ENCODE results near the gene OR52D1. TPM values are rescaled to one million over a fixed set of nuclear protein-coding genes. Genes with fewer than 3 reads are reported as not detected.

The OR52D1 gene
- total RNA-seq, 6 experiments from 2014 or later: not detected

DNA sequence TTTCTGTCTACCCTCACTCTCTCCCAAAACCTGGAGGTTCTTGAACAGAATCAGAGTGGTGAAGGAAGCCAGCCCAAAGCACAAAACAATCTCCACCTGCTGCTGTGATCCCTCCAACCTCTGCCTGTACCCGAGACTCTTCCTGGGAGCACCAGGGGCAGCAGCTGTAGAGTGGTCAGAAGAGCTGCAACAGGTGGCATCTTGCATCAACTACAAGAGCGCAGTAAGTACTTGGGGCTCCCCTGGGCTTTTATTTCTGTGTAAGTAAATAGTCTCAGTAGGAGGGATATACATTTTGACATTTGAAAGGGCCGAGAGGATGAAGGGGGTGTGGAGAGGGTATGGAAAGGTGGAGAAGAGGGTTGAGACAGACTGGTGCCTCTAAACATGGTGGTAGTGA lies 36.3 kb downstream of the OR52D1 start:
- intact Hi-C loops (cut with DNase I): no loop called here
- H3K4me3 ChIP-seq: no peak overlapping the region
- ATAC-seq (no peak), DNase-seq (no peak)
- no peaks in the 10 kb centered on the region for H3K9me3 ChIP-seq
- H3K27ac ChIP-seq: no peak overlapping the region
- TF ChIP-seq, protein P1, sequence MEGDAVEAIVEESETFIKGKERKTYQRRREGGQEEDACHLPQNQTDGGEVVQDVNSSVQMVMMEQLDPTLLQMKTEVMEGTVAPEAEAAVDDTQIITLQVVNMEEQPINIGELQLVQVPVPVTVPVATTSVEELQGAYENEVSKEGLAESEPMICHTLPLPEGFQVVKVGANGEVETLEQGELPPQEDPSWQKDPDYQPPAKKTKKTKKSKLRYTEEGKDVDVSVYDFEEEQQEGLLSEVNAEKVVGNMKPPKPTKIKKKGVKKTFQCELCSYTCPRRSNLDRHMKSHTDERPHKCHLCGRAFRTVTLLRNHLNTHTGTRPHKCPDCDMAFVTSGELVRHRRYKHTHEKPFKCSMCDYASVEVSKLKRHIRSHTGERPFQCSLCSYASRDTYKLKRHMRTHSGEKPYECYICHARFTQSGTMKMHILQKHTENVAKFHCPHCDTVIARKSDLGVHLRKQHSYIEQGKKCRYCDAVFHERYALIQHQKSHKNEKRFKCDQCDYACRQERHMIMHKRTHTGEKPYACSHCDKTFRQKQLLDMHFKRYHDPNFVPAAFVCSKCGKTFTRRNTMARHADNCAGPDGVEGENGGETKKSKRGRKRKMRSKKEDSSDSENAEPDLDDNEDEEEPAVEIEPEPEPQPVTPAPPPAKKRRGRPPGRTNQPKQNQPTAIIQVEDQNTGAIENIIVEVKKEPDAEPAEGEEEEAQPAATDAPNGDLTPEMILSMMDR (IDR thresholded peaks at IDR 0.05): no peak
- TF ChIP-seq POLR2A (IDR thresholded peaks at IDR 0.05): no peak
- WGBS (ENCODE audit: insufficient coverage, low coverage, low lambda C conversion rate, missing lambda C conversion rate): 60% methylated on average over 3 of the region's 3 CpGs
- no peaks in the 10 kb centered on the region for H3K36me3 ChIP-seq
- no peaks in the 10 kb centered on the region for H3K27me3 ChIP-seq
- no peaks in the 10 kb centered on the region for H3K4me1 ChIP-seq

- intact Hi-C loops (cut with DNase I): no loop called here
- Histone ChIP-seq H3K27ac (no peak overlapping the region), H3K9me3 (no peaks in the 10 kb centered on the region), H3K36me3 (no peaks in the 10 kb centered on the region), H3K4me3 (no peak overlapping the region), H3K4me1 (no peaks in the 10 kb centered on the region), H3K27me3 (no peaks in the 10 kb centered on the region)
- DNase-seq: no peak
- TF ChIP-seq, protein P1 (IDR thresholded peaks at IDR 0.05): no peak
- no peak for TF ChIP-seq POLR2A (IDR thresholded peaks at IDR 0.05)
- ATAC-seq: no peak
- WGBS (ENCODE audit: insufficient coverage, low coverage, low lambda C conversion rate, missing lambda C conversion rate): no CpG with 5 or more reads among the region's 5 CpGs
These were observed 39.2 kb downstream of the OR52D1 start for GRCh38 chr11:5527716-5528115.

DNA sequence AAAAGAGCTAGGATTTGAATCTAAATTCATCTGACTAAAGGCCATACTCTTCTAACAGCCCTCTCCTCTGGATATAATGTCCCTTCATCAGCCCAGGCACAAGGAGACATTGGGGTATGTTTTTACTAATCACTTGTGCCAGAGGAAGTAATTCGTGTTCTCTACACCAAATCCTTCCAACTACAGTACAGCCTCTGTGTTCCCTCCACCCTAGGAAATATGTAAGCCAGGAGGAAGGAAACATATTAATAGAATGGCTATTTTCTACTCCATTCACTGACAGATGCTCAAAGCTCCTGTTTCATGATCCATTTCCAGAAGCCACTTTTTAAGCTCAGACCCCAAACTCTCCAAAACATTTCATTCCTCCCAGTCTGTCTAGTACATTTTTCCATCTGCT lies 40.0 kb downstream of the OR52D1 start:
- DNase-seq: no peak
- H3K4me1 ChIP-seq: no peaks in the 10 kb centered on the region
- no peak overlapping the region for H3K27ac ChIP-seq
- intact Hi-C loops (cut with DNase I): no loop called here
- no peak overlapping the region for H3K4me3 ChIP-seq
- H3K9me3 ChIP-seq: no peaks in the 10 kb centered on the region
- 26% methylated on average over 1 of the region's 1 CpG for WGBS (ENCODE audit: insufficient coverage, low coverage, low lambda C conversion rate, missing lambda C conversion rate)
- no peaks in the 10 kb centered on the region for H3K27me3 ChIP-seq
- ATAC-seq: no peak
- TF ChIP-seq, protein P1 (IDR thresholded peaks at IDR 0.05): no peak
- no peak for TF ChIP-seq POLR2A (IDR thresholded peaks at IDR 0.05)
- H3K36me3 ChIP-seq: no peaks in the 10 kb centered on the region

DNA sequence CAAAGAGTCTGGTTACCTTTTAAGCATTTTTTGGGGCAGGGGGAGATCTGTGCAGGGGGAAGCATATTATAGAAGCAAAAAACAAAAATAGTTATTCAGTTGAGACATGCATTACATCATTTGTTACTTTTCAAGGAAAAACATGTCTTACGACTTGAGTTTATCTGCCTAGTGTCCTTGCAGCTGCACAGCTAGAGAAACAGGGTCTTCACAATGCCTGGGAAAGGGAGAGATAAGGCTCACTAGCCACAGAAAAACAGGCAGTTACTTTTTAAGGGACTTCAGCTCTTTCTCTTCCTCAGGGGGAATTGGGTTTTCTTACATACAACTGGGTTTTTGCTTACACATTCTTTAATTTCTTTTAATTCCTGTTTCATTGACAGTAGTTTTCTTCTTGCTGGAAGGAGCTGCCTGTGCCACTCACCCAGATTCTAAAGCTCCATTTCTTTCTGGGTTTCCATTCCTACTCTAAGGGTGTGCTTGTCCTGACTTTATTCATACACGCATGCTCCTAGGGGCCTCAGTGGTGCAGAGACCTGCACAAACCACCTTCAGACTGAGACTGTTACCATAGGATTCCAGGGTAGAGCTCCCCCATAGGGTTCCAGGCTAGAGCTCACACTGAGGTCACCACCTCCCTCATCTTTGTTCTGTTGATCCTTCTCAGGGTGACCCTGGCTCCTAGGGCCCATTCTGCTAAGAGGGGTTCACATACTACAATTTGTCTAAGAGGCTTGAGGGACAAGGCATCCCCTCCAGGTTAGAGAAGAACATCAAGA lies 42.8 kb downstream of the OR52D1 start:
- no peak for TF ChIP-seq POLR2A (IDR thresholded peaks at IDR 0.05)
- TF ChIP-seq, protein P1 (IDR thresholded peaks at IDR 0.05): no peak

More for the DNA sequence above, 42.8 kb downstream of the OR52D1 start:
- no peak overlapping the region for H3K27ac ChIP-seq
- ATAC-seq (no peak), DNase-seq (no peak)
- intact Hi-C loops (cut with DNase I): no loop called here
- no peaks in the 10 kb centered on the region for H3K27me3 ChIP-seq
- H3K4me3 ChIP-seq: no peak overlapping the region
- H3K9me3 ChIP-seq: no peaks in the 10 kb centered on the region
- H3K36me3 ChIP-seq: no peaks in the 10 kb centered on the region
- WGBS (ENCODE audit: insufficient coverage, low coverage, low lambda C conversion rate, missing lambda C conversion rate): 75% methylated on average over 2 of the region's 2 CpGs
- no peaks in the 10 kb centered on the region for H3K4me1 ChIP-seq
